ENCODE measurements around the gene ECEL1.

DNA sequence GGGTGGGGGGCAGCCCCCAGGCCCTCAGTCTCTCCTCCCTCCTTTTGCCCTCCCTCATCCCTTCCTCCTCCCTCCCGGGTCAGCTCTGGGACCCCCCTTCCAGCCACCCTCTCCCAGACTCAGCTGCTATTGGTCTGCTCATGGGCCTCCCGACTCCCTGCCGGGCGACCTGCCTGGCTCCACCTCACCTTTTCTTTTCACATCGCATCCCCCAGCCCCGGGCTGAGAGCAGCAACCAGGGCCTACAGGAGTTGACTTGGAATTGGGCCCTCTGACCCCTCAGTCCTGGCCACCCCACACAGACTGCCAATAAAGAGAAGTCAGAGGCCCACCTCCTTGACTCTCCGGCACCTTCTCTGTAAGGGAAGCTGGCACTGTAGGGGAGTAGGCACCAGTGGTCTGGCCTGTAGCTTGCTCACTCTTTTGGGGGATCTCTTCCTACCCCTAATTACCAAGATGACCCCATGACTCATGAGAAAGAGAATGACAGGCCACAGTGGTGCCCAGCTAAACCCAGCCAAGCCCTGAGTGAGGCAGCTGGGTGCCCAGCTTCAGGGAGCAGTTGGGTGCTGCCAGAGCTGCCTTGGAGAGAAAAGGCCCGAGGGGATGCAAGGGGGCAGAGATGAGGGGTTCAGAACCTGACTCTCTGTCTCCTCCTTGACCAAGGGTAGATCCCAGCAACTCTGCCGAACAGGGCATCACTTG, 2.0 kb upstream of the ECEL1 start:
- TF ChIP-seq, protein P1, sequence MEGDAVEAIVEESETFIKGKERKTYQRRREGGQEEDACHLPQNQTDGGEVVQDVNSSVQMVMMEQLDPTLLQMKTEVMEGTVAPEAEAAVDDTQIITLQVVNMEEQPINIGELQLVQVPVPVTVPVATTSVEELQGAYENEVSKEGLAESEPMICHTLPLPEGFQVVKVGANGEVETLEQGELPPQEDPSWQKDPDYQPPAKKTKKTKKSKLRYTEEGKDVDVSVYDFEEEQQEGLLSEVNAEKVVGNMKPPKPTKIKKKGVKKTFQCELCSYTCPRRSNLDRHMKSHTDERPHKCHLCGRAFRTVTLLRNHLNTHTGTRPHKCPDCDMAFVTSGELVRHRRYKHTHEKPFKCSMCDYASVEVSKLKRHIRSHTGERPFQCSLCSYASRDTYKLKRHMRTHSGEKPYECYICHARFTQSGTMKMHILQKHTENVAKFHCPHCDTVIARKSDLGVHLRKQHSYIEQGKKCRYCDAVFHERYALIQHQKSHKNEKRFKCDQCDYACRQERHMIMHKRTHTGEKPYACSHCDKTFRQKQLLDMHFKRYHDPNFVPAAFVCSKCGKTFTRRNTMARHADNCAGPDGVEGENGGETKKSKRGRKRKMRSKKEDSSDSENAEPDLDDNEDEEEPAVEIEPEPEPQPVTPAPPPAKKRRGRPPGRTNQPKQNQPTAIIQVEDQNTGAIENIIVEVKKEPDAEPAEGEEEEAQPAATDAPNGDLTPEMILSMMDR (IDR thresholded peaks at IDR 0.05; ENCODE audit: insufficient read depth, low read depth, low read length): no peak
- no peak for TF ChIP-seq EZH2 (IDR thresholded peaks at IDR 0.05; ENCODE audit: insufficient read depth, low read length)
